ENCODE measurements around the gene DIAPH3. TPM values are rescaled to one million over a fixed set of nuclear protein-coding genes. Genes with fewer than 3 reads are reported as not detected.

Gene DIAPH3
- total and polyA plus RNA-seq, 2 of the 8 experiments (the other 6 are each of a cell fraction or from before 2014, with no cell fraction given) = 8.0 to 30.8 TPM

- DNase-seq (ENCODE audit: low read depth in 1 of 2, low spot score in 2 of 2) (no peak), FAIRE-seq (no peak)
- no peaks in the 10 kb centered on the region for H3K79me2 ChIP-seq (ENCODE audit: control insufficient read depth in 1 of 2, insufficient read depth in 2 of 2, low read length in 2 of 2)
- no peak overlapping the region for H2BK120ac ChIP-seq (replicated peaks; ENCODE audit: low read depth, low read length)
- no peak overlapping the region for H3K4me3 ChIP-seq (ENCODE audit: extremely low read depth in 1 of 4, insufficient read depth in 2 of 4, low read depth in 3 of 4, low read length in 4 of 4)
- H3K79me1 ChIP-seq (ENCODE audit: low read depth, low read length) = no peaks in the 10 kb centered on the region
- H3K9ac ChIP-seq (replicated peaks in 1 of 4; ENCODE audit: extremely low read depth in 1 of 4, low read depth in 3 of 4, low read length in 3 of 4) = no peak overlapping the region
- no peaks in the 10 kb centered on the region for H3K36me3 ChIP-seq (ENCODE audit: control insufficient read depth in 2 of 4, insufficient read depth in 4 of 4, low read length in 3 of 4)
- H3K27me3 ChIP-seq (replicated peaks in 1 of 4; ENCODE audit: control insufficient read depth in 3 of 4, extremely low read depth in 1 of 4, insufficient read depth in 3 of 4, low read length in 3 of 4) = no peaks in the 10 kb centered on the region
- H3K4me2 ChIP-seq (ENCODE audit: insufficient read depth in 1 of 2, low read depth in 2 of 2, low read length in 2 of 2) = no peak overlapping the region
- ChIA-PET CTCF (ENCODE audit: partially characterized antibody) (interaction anchor here (0.6 to 4.3 kb wide), 2 partner anchors 15 to 43 kb away, joined by 3 to 14 read pairs; no protein-coding TSS in a partner anchor), POLR2A (ENCODE audit: partially characterized antibody) (interaction anchor here (1.4 kb wide), 1 partner anchor 14 kb away, joined by 3 read pairs; no protein-coding TSS in a partner anchor)
- no peak overlapping the region for H2BK20ac ChIP-seq (ENCODE audit: low read length)
- no peak overlapping the region for H3K27ac ChIP-seq (ENCODE audit: low read depth, low read length)
- H2BK12ac ChIP-seq (ENCODE audit: low read depth, low read length) = no peak overlapping the region
- no peak overlapping the region for H4K8ac ChIP-seq (ENCODE audit: extremely low read depth, insufficient read depth, low read length)
- H3K56ac ChIP-seq (replicated peaks; ENCODE audit: insufficient read length, low read depth, low read length) = no peak overlapping the region
- no peak overlapping the region for H2BK15ac ChIP-seq (ENCODE audit: low read length)
- no peak overlapping the region for H4K5ac ChIP-seq (ENCODE audit: insufficient read length, low read depth, low read length)
- H3K23me2 ChIP-seq (ENCODE audit: low read depth, low read length) = 0 out of 2 replicates have a peak, but pooled peaks cover under 1% of the 10 kb centered on the region
- no peak overlapping the region for H4K91ac ChIP-seq (replicated peaks; ENCODE audit: insufficient read length, low read length)
- H3K18ac ChIP-seq (ENCODE audit: extremely low read depth, low read length) = no peak overlapping the region
- H2BK5ac ChIP-seq (ENCODE audit: low read depth, low read length) = no peak overlapping the region
- no peaks in the 10 kb centered on the region for H3K9me3 ChIP-seq (ENCODE audit: insufficient read depth in 2 of 2, low read depth in 1 of 2, low read length in 1 of 2)
- H2AK5ac ChIP-seq (ENCODE audit: low read depth, low read length) = no peak overlapping the region
- H2AFZ ChIP-seq (ENCODE audit: low read length) = no peak overlapping the region
- no peak overlapping the region for H3K4ac ChIP-seq (replicated peaks; ENCODE audit: insufficient read length, low read depth, low read length)
- no peak overlapping the region for H3K14ac ChIP-seq (ENCODE audit: insufficient read length)
- H3K4me1 ChIP-seq (replicated peaks in 1 of 4; ENCODE audit: control insufficient read depth in 3 of 4, insufficient read depth in 4 of 4, low read length in 3 of 4) = peaks cover 0 to 5% (median under 1%) of the 10 kb centered on the region in 4 experiments; a peak in 4 of 7 replicates
- no peaks in the 10 kb centered on the region for H4K20me1 ChIP-seq (replicated peaks in 1 of 2; ENCODE audit: control insufficient read depth in 1 of 2, insufficient read depth in 2 of 2, low read length in 2 of 2)
- no peak overlapping the region for H3K23ac ChIP-seq (ENCODE audit: insufficient read length)
- TF ChIP-seq RFX5 (IDR thresholded peaks at IDR 0.05; ENCODE audit: borderline replicate concordance, low read depth, low read length) (no peak), BACH1 (IDR thresholded peaks at IDR 0.05; ENCODE audit: low read length) (no peak), TAF1 (IDR thresholded peaks at IDR 0.05; ENCODE audit: low read depth, low read length) (no peak), JUND (IDR thresholded peaks at IDR 0.05; ENCODE audit: low read length) (no peak), TAF7 (optimal IDR thresholded peaks at IDR 0.05; ENCODE audit: borderline replicate concordance, low read depth, low read length) (no peak), CTCF (IDR thresholded peaks at IDR 0.05; ENCODE audit: control extremely low read depth in 1 of 3, insufficient read depth in 1 of 3, low read depth in 1 of 3, low read length in 3 of 3) (no peak), MAFK (IDR thresholded peaks at IDR 0.05; ENCODE audit: low read depth, low read length) (no peak), GABPA (IDR thresholded peaks at IDR 0.05; ENCODE audit: borderline replicate concordance, insufficient read depth, low read length) (no peak), CREB1 (IDR thresholded peaks at IDR 0.05) (no peak), CEBPB (IDR thresholded peaks at IDR 0.05; ENCODE audit: low read depth, low read length) (no peak), FOSL1 (IDR thresholded peaks at IDR 0.05; ENCODE audit: insufficient read depth, low read depth, low read length) (no peak)
These were observed 408.0 kb downstream of the DIAPH3 start for GRCh38 chr13:59755632-59756290.

Data from H1 (cell line).